B cell (primary cell): ENCODE measurements around the gene BHLHE23. TPM values are rescaled to one million over a fixed set of nuclear protein-coding genes. Genes with fewer than 3 reads are reported as not detected.

Experiments
- ATAC-seq: fragments of 200-7000 bp; cut with Tn5 transposase; one replicate; pipeline ENCODE4 v1.10.0; 2021; ENCODE audit warnings: low read depth, mild to moderate bottlenecking, moderate number of reproducible peaks, moderate library complexity
- CTCF ChIA-PET: fragments of 350-600 bp; sonication (Branson Sonifier 250); formaldehyde crosslinking; loops from one replicate; lab custom pipeline; 2021; ENCODE audit warnings: antibody characterized with exemption, inconsistent platforms; lab: Charles Lee
- POLR2A ChIA-PET: fragments of 350-600 bp; sonication (Branson Sonifier 250); formaldehyde crosslinking; loops from one replicate; lab custom pipeline; 2021; ENCODE audit warnings: antibody characterized with exemption; lab: Charles Lee
- DNase-seq: peaks from one replicate; pipeline ENCODE4 v3.0.0; 2013
- H2AFZ ChIP-seq: 2 replicates; pipeline ENCODE4 v1.6.1; 2012; ENCODE audit warnings: mild to moderate bottlenecking, low read depth, low read length; ENCODE audit not compliant: insufficient read depth, poor library complexity, severe bottlenecking
- H3K27ac ChIP-seq, 2 donors: 1 replicate in 1 of 2; 2 replicates in 1 of 2; pipeline ENCODE4 v1.5.1; 2012 to 2013; ENCODE audit warnings: low read length in 2 of 2, mild to moderate bottlenecking in 2 of 2, moderate library complexity in 1 of 2
- H3K27me3 ChIP-seq, 4 experiments: fragments of 200-600 bp in 1 of 4; sonication (generic) in 1 of 4; replicated peaks in 1 of 4; 1 replicate in 2 of 4; 2 replicates in 2 of 4; pipeline versions ENCODE4 v1.6.1 to v1.7.0; 2013 to 2016; ENCODE audit warnings: low read length in 3 of 4, mild to moderate bottlenecking in 2 of 4, mixed read lengths in 1 of 4, moderate library complexity in 1 of 4; ENCODE audit not compliant: insufficient read depth in 4 of 4, control insufficient read depth in 3 of 4; ENCODE audit errors: control extremely low read depth in 1 of 4
- H3K36me3 ChIP-seq, 2 experiments: replicated peaks in 1 of 2; 1 replicate in 1 of 2; 2 replicates in 1 of 2; pipeline versions ENCODE4 v1.6.1 to v1.7.1; 2013; ENCODE audit warnings: low read length in 1 of 2; ENCODE audit not compliant: insufficient read depth in 2 of 2, control insufficient read depth in 1 of 2; ENCODE audit errors: control extremely low read depth in 1 of 2, extremely low read depth in 1 of 2
- H3K4me1 ChIP-seq, 2 donors: fragments of 200-600 bp in 1 of 2; sonication (generic) in 1 of 2; 1 replicate in 1 of 2; 2 replicates in 1 of 2; pipeline versions ENCODE4 v1.5.1 to v1.6.1; 2013 to 2017; ENCODE audit warnings: low read length in 2 of 2; ENCODE audit not compliant: control insufficient read depth in 2 of 2, insufficient read depth in 2 of 2
- H3K4me2 ChIP-seq: replicated peaks from 2 replicates; pipeline ENCODE3; 2012; ENCODE audit warnings: mild to moderate bottlenecking, low read depth, low read length; ENCODE audit not compliant: poor library complexity, severe bottlenecking
- H3K4me3 ChIP-seq, 5 experiments: fragments of 200-600 bp in 1 of 5; sonication (generic) in 1 of 5; 1 replicate in 3 of 5; 2 replicates in 2 of 5; pipeline versions ENCODE4 v1.5.1 to v1.7.0; 2011 to 2016; ENCODE audit warnings: low read length in 4 of 5, mild to moderate bottlenecking in 4 of 5, low read depth in 2 of 5, control low read depth in 1 of 5, moderate library complexity in 1 of 5; ENCODE audit not compliant: insufficient read depth in 1 of 5; ENCODE audit errors: control extremely low read depth in 1 of 5, extremely low read depth in 1 of 5
- H3K79me2 ChIP-seq: fragments of 200-600 bp; sonication (generic); one replicate; pipeline ENCODE4 v1.6.0; 2016; ENCODE audit warnings: low read length; ENCODE audit not compliant: control insufficient read depth, insufficient read depth
- H3K9ac ChIP-seq: fragments of 200-600 bp; sonication (generic); 2 replicates; pipeline ENCODE4 v1.6.1; 2017; ENCODE audit warnings: mild to moderate bottlenecking, low read length, moderate library complexity
- H3K9me3 ChIP-seq, 3 donors: one replicate each; pipeline versions ENCODE4 v1.6.1 to v1.7.1; 2013; ENCODE audit warnings: low read length in 2 of 3; ENCODE audit not compliant: control insufficient read depth in 2 of 3, insufficient read depth in 1 of 3; ENCODE audit errors: control extremely low read depth in 1 of 3
- H4K20me1 ChIP-seq: 2 replicates; pipeline ENCODE4 v1.6.0; 2012; ENCODE audit warnings: mild to moderate bottlenecking, low read length; ENCODE audit not compliant: insufficient read depth, control insufficient read depth, poor library complexity, severe bottlenecking
- H3K27ac Mint-ChIP-seq: one replicate; pipeline ENCODE4 v1.8.0; 2021; ENCODE audit warnings: mixed read lengths
- H3K27me3 Mint-ChIP-seq: one replicate; pipeline ENCODE4 v1.8.0; 2021; ENCODE audit warnings: mixed read lengths
- H3K4me1 Mint-ChIP-seq: one replicate; pipeline ENCODE4 v1.8.0; 2021; ENCODE audit warnings: mixed read lengths
- H3K4me3 Mint-ChIP-seq: one replicate; pipeline ENCODE4 v1.8.0; 2021; ENCODE audit warnings: mixed read lengths
- H3K9me3 Mint-ChIP-seq: one replicate; pipeline ENCODE4 v1.8.0; 2022; ENCODE audit warnings: mixed read lengths; ENCODE audit not compliant: insufficient read depth
- CTCF ChIP-seq: fragments of 200-600 bp; IDR thresholded peaks from one replicate; pipeline ENCODE4 v1.8.0; 2022; ENCODE audit warnings: antibody characterized with exemption, mild to moderate bottlenecking
- EZH2 ChIP-seq: IDR thresholded peaks from 2 replicates; pipeline ENCODE4 v1.6.1; 2012; ENCODE audit warnings: borderline replicate concordance, low read depth, mild to moderate bottlenecking, moderate library complexity, low read length; ENCODE audit not compliant: insufficient read depth, poor library complexity, severe bottlenecking
- WGBS: methylation state at CpG from one replicate; pipeline ENCODE4 v1.1.5; 2013; ENCODE audit warnings: missing lambda C conversion rate; ENCODE audit not compliant: insufficient coverage; 5-methylcytosine and 5-hydroxymethylcytosine counted together
- intact Hi-C: fragments of 100-400 bp; cut with micrococcal nuclease; formaldehyde crosslinking; loops from one replicate; pipeline ENCODE4 v1.10.0; 2022
- polyA plus RNA-seq: library from polyadenylated mRNA; depleted of rRNA; stranded (reverse); fragments of >200 nt; gene quantifications from 2 replicates; pipeline ENCODE4 v1.2.3, GENCODE V29; 2012
- total RNA-seq, 2 donors: library from RNA; stranded (reverse); fragments of 120-200 nt in 1 of 2; gene quantifications; 1 replicate in 1 of 2; 2 replicates in 1 of 2; pipeline versions ENCODE4 v1.2.3 to v1.2.4, GENCODE V29; 2013 to 2022

The BHLHE23 gene
- total and polyA plus RNA-seq, 2 donors (not counting 1 experiment from before 2014, with no cell fraction given): not detected

GRCh38 chr20:63052571-63053431, 46.0 kb upstream of the BHLHE23 start:
- H3K4me1 ChIP-seq: peaks cover 0 to 7% of the 10 kb centered on the region in 2 donors
- no peak overlapping the region for H3K27ac ChIP-seq
- peaks cover 0 to 23% (median 0%) of the 10 kb centered on the region in 3 donors for H3K9me3 ChIP-seq
- TF ChIP-seq CTCF: no peak
- TF ChIP-seq EZH2: no peak
- no peak overlapping the region for H3K4me2 ChIP-seq
- POLR2A ChIA-PET: no interaction called here
- CTCF ChIA-PET: interaction anchor here (1.1 kb wide), 1 partner anchor 51 kb away, joined by 3 read pairs; no protein-coding TSS in a partner anchor
- intact Hi-C loops: no loop called here
- H3K36me3 ChIP-seq: no peaks in the 10 kb centered on the region
- H4K20me1 ChIP-seq: no peaks in the 10 kb centered on the region
- no peak overlapping the region for H3K4me3 ChIP-seq
- peaks cover 0 to 16% (median 0%) of the 10 kb centered on the region in 4 experiments for H3K27me3 ChIP-seq
- no peak overlapping the region for H3K4me3 Mint-ChIP-seq
- H3K9me3 Mint-ChIP-seq: no peaks in the 10 kb centered on the region
- WGBS: 63% methylated on average over 19 of the region's 20 CpGs
- ATAC-seq: no peak
- DNase-seq: no peak
- H3K9ac ChIP-seq: no peak overlapping the region
- no peak overlapping the region for H3K27ac Mint-ChIP-seq
- no peaks in the 10 kb centered on the region for H3K4me1 Mint-ChIP-seq
- no peak overlapping the region for H2AFZ ChIP-seq
- H3K27me3 Mint-ChIP-seq: peaks cover 5% of the 10 kb centered on the region
- H3K79me2 ChIP-seq: no peaks in the 10 kb centered on the region

- H3K4me3 ChIP-seq: no peak overlapping the region
- no peak overlapping the region for H3K27ac Mint-ChIP-seq
- no peaks in the 10 kb centered on the region for H3K36me3 ChIP-seq
- H3K27ac ChIP-seq: no peak overlapping the region
- H3K4me3 Mint-ChIP-seq: no peak overlapping the region
- 73% methylated on average over 11 of the region's 11 CpGs for WGBS
- ATAC-seq (no peak), DNase-seq (no peak)
- H3K9me3 ChIP-seq: peaks cover 0 to 27% (median 0%) of the 10 kb centered on the region in 3 donors
- H4K20me1 ChIP-seq: no peaks in the 10 kb centered on the region
- POLR2A ChIA-PET: no interaction called here
- H3K4me1 Mint-ChIP-seq: no peaks in the 10 kb centered on the region
- H3K27me3 Mint-ChIP-seq: peaks cover 9% of the 10 kb centered on the region
- no peak overlapping the region for H2AFZ ChIP-seq
- intact Hi-C loops: no loop called here
- no peaks in the 10 kb centered on the region for H3K9me3 Mint-ChIP-seq
- H3K27me3 ChIP-seq: peaks cover 0 to 16% (median 0%) of the 10 kb centered on the region in 4 experiments
- H3K4me2 ChIP-seq: no peak overlapping the region
- TF ChIP-seq CTCF (no peak), EZH2 (no peak)
- H3K79me2 ChIP-seq: no peaks in the 10 kb centered on the region
- CTCF ChIA-PET: no interaction called here
- H3K4me1 ChIP-seq: peaks cover 0 to 7% of the 10 kb centered on the region in 2 donors
- H3K9ac ChIP-seq: no peak overlapping the region
Measured at GRCh38 chr20:63051911-63052310, 45.1 kb upstream of the BHLHE23 start.
